Stimulated activated naive CD4-positive, alpha-beta T cell treated with Interleukin-2 at 50 U/mL for 16 hours (primary cell): ENCODE data around the gene DNAJB13.
"Not testable (repeated sequence)": the region's sequence is repeated elsewhere in the genome, so short reads cannot be mapped to it uniquely, and the experiment has no call there.

Experiments used
- DNase-seq: peaks from one replicate; lab custom pipeline; 2025; lab: John Stamatoyannopoulos, UW

DNAJB13 gene

DNA sequence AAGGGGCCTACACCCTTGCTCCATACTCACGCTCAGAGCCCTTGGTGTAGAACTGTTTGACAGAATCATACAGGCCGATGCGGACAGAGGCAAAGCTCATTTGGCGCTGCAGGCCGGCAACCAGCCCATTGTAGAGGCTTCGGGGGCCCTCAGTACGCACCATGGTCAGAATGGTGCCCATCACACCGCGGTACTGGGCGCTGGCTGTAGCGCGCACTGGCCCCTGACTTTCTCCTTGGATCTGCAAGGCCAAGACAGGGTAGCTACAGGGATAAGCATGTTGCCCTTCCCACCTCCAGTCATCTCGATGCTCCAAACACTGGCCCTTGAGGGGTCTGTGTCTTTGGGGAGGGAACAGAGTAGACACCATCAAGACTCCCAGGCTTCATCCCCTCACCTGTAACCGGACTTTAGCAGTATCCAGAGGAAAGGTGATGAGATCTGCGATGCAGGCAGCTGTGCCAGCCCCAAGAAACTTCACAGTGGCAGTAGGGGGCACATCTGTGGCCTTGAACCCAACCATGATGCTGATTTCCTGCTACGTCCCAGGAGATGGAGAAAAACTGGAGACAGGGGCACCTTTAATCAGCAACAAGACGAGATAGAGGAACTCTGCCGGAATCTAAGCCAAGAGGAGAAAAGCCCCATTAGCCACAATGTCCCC lies 27.2 kb downstream of the DNAJB13 start:
- no peak for DNase-seq

DNA sequence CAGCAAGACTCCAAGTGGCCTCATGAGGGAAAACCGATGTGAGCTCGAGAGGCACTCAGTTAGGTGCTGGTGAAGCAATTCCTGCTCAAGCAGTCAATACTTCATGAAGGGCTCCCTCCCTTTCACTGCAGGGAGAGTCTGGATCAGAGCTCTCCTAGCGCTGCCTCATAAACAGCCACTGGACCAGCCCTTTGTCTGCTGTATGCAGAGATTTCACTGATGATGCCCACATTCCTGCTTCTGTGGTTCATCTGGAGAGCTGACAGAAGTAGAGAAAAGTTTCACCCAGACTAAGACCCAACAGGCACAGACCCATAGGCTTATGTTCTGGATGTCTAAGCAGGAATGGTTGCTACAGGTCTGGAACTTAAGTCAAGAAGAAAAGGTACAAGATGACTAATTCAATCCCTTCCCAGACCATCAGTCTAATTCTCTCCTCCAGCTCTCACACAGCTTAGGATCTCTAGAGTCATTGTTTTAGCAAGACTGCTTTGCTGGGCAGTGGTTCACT lies 27.8 kb downstream of the DNAJB13 start:
- no peak for DNase-seq

DNA sequence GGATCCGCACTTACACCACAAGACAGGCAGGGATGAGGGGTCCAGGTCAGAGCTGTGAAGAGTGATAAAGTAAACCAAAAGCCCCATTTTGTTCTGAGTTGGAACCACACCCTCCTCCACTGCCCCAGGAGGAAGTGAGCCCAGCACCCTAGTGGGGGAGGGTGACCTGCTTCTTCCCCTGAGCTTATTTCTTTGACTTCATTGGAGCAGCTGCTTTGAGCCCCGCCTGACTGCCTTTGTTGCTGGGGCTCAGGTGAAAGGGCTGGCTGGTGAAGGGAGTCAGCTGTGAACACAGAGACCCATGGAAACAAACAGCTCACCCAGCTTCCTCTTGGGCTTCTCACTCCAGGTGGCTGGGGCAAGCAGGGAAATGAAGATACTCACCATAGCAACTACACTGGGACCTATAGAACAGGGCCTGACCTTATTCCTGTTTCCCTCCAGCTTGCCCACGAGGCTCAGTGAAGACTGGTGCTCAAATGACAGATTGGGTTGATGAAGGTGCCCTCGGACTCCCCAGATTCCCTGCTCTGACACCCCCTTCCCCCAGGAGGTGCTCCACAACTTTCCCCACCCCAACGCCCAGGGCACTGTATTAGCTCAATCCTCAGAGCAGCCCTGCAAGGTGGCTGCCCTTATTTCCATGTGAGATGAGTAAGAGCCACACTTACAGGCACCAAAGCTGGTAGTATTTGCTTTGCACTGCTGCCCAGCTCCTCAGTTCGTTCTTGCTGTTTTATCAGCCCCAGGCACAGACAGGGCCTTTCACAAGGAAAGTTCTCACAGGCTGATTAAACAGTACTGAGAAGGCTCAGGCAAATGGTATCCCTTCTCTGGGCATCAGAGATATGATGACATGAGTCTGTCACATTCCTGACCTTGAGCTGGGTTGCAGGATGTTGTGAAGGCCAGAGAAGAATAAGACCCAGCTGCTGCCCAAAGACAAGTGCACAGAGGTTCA lies 29.5 kb downstream of the DNAJB13 start:
- DNase-seq, result peak; percentile 66

DNA sequence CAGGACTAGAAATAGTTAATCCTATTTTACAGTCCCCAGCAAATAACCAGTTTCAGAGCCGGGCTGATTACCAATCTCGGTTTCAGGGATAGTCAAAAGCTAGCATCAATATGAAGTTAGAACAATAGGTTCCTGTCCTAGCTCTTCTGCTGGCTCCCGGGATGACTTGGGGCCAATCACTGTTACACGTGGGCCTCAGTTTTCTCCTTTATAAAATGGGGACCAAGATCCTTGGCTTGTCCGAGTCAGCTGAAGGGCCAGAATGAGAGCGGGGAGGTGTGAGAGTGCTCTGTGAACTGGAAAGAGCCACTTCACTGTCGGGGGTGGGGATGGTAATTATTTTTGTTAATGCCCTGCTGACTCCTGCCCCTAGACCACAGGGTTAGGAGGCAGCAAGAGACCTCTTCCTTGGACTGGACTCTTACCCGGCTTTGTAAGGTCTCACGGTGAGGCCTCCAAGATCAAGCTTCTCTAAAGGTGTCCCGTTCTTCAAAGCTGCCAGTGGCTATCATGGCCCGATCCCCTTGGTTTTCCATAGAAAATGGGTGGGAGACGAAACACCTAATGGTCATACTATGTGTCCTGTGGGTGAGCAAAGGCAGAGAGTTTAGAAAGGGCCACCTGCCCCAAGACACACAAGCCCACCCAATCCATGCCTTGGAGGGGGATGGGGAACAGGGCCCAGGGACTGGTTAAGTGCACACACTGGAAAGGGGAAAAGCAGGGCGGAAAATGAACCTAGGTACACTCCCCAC lies 30.4 kb downstream of the DNAJB13 start:
- no peak for DNase-seq

DNA sequence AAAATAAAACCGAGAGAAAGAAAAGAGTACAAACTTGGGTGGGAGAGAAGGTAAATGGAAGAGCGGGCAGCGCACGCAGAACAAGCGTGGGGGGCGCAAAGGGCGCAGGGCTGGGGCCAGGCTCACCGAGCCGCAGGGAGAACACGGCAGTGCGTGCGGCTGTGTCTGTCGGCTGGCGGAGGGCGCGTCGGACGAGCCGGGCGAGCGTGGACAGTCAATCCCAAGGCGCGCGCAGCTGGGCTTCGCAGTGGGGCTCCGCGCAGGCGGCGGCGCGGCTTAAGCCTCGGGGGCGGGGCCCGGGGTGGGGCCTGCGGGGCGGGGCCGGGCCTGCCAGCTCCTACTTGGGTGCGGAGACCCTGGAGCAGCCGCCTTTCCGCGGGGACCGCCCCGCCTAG lies 31.8 kb downstream of the DNAJB13 start, which contains the start of gene UCP2:
Gene UCP2 (minus strand): TSS at position 249 of the 395 bp plus-strand sequence. CDS start 4,465 bp downstream, outside the sequence.
- peak; percentile 83 for DNase-seq

DNA sequence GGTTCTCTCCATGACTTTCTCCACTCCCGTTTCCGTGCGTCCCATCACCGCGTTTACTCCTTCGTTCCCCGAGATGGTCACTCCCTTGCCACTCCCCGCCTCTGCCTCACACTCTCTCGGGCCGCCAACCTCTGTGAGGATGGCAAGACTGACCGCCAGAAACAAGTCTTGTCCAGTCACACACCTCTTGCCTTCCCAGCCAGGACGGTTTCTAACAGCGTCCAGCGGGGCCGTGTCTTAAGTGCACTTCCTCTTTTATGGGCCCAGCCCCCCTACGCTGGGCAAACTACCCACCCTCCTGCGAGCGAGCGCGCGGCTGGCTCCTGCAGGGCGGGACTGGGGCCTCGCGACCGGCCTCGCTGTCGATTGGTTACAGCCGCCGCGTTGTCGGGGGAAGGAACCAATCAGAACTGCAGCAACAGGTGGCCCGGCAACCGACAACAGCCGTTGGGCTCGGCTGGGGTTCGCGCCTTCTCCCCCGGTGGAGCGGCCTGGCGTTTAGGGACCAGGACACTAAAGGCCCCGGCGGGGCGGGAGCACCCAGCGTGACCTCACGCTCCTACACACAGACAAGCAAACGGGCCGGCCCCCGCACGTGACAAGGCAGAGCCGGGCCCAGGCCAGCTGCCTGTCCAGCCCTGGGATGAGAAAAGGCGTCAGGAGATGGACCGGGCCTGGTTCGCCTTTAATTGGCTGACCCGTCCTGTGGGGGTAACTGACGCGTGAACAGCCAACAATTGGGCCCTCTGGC lies 32.3 kb downstream of the DNAJB13 start:
- peak; percentile 93 for DNase-seq

DNA sequence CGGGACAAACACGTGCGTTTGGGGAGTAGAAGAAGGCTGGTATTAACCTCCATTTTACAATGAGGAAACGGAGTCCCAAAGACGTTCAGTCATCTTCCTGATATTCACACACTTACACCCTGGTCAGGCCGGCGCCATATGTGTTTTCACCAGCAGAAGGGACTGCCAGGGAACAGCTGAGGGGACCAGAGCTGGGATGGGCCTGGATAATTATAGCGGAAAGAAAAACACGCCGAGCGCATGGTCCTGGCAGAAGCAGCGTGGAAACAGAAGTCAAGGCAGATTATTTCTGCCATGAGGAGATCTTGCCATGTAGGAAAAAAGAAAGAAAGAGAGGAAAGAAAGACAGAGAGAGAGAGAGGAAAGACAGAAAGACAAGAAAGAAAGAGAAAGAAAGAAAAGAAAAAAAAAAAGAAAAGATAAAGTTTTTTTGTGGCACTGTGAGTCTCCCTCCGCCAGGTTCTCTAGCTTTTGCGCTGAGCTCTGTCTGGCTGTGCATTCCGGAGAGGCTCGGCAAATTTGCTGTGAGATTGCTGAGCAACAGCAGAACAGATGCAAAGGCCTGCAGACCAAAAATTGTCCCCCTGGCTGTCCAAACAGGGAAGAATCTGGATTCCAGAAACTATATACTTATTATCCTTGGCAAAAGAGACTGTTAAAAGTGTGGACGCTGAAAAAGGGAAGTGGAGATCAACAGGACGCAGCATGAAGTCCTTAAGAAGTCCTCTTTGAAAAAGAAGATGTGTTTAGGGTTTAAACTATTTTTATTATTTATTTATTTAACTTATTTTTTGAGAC lies 33.1 kb downstream of the DNAJB13 start:
- no peak for DNase-seq

DNA sequence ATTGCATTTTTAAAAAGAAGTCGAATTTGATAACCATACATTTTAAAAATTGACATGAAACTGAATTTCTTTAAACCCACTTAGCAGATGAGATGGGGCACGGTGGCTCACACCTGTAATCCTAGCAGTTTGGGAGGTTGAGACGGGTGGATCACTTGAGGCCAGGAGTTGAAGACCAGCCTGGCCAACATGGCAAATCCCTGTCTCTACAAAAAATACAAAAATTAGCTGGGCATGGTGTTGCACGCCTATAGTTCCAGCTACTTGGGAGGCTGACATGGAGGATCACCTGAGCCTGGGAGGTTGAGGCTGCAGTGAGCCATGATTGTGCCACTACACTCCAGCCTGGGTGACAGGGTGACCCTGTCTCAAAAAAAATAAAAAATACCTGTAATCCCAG lies 34.8 kb downstream of the DNAJB13 start:
- not testable (repeated sequence) for DNase-seq

DNA sequence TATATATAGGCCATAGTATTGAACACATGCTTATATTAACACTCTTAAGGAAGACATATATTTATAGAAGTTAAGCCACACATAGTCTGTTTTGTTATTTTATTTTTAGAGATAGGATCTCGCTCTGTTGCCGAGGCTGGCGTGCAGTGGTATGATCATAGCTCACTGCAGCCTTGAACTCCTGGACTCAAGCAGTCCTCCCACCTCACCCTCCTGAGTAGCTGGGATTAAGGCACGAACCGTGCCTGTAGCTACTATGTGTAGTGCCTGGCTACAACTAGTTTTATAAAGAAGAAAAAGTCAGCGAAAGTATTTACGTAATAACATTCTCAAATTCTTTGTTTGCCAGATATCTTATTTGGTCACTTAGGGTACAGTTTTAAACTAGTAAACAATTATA lies 37.4 kb downstream of the DNAJB13 start:
- no peak for DNase-seq

DNA sequence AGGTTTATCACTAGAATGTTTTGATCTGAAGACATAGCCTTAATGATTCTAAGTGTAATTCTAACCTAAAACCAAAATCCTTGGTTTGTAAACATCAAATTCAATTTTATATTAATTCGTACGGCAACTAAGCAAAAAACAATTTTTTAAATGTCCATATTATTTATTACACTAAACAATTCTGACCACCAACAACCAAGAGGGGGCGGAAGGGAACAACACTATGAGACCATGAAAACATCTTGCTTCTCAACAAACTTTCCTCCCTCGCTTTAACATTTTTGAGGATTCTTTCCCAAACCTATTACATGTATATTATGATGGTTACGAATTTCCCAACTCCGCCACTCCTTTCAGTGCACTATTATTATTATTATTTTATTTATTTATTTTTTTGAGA lies 38.3 kb downstream of the DNAJB13 start:
- DNase-seq, result no peak

DNA sequence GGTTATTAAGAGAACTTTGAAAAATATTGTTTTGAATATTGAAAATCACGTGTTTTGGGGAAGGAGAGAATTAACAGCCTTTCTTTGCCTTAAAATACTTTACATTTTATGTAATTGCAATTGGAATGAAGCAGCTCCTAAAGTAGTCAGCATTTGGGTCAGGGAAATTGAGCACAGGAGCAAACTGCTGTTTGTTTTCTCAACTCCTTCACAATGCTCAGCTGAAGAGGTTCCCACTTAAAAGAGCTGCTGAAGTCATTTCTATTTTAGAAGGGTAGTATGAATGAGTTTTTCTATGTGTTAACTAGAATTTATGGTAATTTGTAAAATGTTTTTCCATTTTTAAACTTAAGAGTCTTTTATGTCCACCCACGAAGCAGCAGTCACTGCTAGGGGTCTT lies 39.9 kb downstream of the DNAJB13 start:
- no peak for DNase-seq

DNA sequence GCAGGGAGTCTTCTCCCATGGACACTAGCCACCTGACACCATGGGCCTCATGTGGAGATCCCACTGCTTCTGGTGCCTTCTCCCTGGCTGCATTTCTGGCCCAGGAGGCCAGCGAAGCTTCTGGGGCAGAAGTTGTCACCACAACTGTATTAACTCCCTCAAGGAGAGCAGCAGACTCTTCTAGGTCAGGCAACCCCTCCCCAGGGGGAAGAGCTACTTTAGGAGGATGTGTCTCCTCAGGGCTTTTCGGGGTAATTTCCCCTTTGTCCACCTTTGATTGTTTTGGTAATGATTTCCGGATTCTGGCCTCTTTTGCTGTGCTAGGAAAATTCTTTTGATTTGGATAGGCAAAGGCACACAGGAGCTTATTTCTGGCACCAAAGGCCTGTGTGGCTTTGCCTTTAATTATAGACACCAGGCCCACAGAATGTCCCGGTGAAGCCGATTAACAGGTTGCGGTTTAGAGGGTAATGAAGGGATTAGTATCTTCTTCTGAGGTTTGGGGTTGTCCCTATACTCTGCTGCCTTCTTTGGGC lies 40.7 kb downstream of the DNAJB13 start:
- DNase-seq, result no peak

DNA sequence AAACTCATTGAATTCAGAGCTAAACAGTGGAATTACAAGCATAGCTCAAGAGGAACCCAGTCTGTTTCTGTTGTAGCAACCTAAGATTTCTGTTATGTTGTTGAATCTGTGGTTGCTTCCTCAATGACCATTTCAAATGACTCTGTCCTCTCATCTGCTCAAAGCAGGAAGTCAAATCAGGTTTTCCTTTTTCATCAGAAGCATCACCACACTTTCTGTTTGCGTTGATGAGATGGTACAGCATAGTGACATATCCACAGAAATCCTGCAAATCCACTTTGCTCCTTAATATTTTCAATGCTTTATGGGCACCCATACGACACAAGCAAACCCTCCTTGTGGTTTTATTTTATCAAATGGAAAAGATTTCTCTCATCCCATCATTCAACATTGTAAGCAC lies 44.4 kb downstream of the DNAJB13 start:
- no peak for DNase-seq

DNA sequence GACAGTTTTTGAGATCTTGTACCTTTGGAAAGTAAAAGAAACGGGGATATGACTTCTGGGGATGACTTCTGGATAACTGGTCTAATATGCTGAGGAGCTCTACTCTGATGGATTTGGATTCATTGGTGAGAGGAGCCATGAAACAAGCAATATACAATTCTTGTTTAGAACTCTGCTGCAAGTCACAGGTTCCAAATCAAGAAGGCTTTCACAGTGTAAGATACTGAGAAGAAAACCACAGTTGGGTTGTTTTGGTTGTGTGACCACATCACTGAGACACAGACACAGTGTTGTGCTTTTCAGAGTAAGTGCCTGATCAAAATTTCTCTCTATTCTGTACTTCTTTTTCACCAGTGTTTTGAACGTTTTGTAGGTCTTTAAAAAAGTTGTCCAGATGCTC lies 44.9 kb downstream of the DNAJB13 start:
- DNase-seq, result no peak

DNA sequence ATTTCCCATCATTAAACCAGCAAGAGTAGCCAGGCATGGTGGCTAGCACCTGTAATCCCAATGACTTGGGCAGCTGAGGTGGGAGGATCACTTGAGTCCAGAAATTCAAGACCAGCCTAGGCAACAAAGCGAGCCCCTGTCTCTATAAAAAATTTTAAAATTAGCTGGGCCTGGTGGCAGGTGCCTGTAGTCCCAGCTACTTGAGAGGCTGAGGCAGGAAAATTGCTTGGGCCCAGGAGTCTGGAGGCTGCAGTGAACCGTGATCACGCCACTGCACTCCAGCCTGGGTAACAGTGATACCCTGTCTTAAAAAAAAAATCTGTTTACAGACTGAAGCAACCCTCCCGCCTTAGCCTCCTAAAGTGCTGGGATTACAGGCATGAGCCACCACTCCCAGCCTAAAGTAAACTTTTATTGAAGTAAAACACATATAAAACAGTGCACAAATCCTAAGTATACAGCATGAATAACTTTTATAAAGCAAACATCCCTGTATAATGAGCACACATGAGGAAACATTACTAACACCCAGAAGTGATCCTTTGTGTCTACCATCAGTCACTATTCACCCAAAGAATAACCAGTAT lies 45.4 kb downstream of the DNAJB13 start:
- DNase-seq, result no peak

DNA sequence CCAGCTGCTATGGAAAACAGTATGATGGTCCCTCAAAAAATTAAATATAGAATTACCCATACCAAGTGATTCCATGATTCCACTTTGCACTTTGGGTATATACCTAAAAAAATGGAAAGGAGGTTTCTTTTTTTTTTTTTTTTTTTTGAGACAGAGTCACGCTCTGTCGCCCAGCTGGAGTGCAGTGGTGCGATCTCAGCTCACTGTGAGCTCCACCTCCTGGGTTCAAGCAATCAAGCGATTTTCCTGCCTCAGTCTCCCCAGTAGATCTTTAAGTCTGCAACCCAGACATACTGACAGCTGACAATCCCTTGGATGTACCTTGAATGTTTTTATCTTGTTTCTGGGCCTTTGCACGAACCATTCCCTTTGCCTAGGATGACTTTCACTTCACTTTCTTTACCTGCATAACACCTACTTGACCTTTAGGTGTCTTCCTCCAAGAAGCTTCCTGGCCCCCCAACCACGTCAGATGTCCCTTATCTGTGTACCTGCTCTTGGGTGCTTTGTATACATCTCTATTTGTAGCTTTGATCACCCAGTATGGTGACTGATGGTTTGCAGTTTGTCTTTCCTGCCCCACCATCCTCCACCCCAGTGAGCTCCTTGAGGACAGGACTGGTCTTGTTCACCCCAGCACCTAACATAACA lies 46.4 kb downstream of the DNAJB13 start:
- DNase-seq, result no peak

DNA sequence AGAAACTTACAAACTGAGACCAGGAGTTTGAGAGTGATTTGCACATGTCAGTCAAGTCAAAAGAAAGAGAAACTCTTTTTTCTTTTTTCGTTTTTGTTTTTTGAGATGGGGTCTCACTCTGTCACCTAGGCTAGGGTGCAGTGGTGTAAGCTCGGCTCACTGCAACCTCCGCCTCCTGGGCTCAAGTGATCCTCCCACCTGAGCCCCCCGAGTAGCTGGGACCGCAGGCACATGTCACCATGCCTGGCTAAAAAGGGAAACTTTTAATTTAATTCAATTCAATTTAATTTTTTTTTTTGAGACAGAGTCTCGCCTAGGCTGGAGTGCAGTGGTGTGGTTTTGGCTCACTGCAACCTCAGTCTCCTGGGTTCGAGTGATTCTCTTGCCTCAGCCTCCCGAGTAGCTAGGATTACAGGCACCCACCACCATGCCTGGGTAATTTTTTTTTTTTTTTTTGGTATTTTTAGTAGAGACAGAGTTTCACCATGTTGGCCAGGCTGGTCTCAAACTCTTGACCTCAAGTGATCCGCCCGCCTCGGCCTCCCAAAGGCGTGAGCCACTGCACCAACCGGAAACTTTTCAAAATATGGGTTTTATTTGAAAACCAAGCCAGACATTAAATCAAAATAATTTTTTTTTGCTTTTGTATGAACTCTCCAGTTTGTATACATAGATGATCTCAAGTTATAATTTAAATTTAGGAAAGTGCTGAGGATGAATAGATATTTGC lies 48.2 kb downstream of the DNAJB13 start:
- DNase-seq, result no peak

DNA sequence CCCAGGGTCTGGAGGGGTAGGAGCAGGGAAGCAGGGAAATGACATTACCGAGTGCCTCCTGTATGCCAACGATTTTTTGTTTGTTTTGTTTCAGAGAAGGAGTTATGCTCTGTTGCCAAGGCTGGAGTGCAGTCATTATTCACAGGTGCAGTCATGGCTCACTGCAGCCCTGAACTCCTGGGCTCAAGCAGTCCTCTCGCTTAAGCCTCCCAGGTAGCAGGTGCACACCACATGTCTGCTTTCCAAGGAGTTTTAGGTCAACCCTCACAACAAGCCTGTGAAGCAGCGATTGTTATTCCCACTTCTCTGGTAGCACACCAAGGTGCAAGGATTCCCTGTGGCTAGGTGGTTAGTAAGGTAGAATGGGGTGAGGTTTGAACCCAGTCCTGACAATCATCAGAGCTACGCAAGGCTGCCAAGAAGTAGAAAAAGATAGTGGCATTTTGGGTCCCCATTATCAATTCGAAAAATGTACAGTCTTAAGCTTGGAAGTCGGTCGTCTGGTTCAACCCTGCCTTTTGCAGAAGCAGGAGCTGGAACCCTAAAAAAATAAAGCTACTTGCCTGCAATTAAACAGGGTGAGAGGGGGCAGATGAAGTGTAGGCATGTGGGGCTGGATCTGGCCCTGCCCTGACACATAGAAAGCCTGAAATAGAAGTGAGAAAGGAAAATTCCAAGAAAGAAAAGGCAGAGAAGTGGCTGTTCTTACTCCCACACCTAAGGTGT lies 48.9 kb downstream of the DNAJB13 start:
- no peak for DNase-seq
